T-helper 9 cell (primary cell): ENCODE data around the gene ALG8.
"Not testable (repeated sequence)": the region's sequence is repeated elsewhere in the genome, so short reads cannot be mapped to it uniquely, and the experiment has no call there.

Experiments used
- DNase-seq: peaks from one replicate; pipeline ENCODE4 v3.0.0-alpha.2; 2020

The ALG8 gene

GRCh38 chr11:78099666-78100065, 39.8 kb downstream of the ALG8 start:
- no peak for DNase-seq

- no peak for DNase-seq
Measured at GRCh38 chr11:78097666-78098385, 41.6 kb downstream of the ALG8 start.

- DNase-seq = no peak
Measured at GRCh38 chr11:78094250-78094649, 45.2 kb downstream of the ALG8 start.

- DNase-seq = not testable (repeated sequence)
Measured at GRCh38 chr11:78086521-78087074, 52.8 kb downstream of the ALG8 start.

- DNase-seq = no peak
Measured at GRCh38 chr11:78085972-78086371, 53.5 kb downstream of the ALG8 start.

GRCh38 chr11:78084506-78084905, 54.9 kb downstream of the ALG8 start:
- not testable (repeated sequence) for DNase-seq

GRCh38 chr11:78083021-78083420, 56.4 kb downstream of the ALG8 start:
- DNase-seq = no peak

GRCh38 chr11:78082146-78082545, 57.3 kb downstream of the ALG8 start:
- DNase-seq = no peak

GRCh38 chr11:78081583-78081982, 57.8 kb downstream of the ALG8 start:
- DNase-seq = no peak

- DNase-seq = no peak
Measured at GRCh38 chr11:78080818-78081495, 58.5 kb downstream of the ALG8 start.

GRCh38 chr11:78080084-78080817, 59.2 kb downstream of the ALG8 start:
- no peak for DNase-seq

- peak; percentile 52 for DNase-seq
Measured at GRCh38 chr11:78079232-78080083, 60.0 kb downstream of the ALG8 start, which contains the start of gene NDUFC2. Gene NDUFC2 (minus strand): TSS chr11:78079862. CDS start chr11:78079744, 118 bp downstream.

- no peak for DNase-seq
Measured at GRCh38 chr11:78078218-78079167, 60.9 kb downstream of the ALG8 start.

GRCh38 chr11:78077592-78077991, 61.8 kb downstream of the ALG8 start:
- not testable (repeated sequence) for DNase-seq

GRCh38 chr11:78076733-78077403, 62.6 kb downstream of the ALG8 start:
- DNase-seq = no peak

- DNase-seq = no peak
Measured at GRCh38 chr11:78074756-78075155, 64.7 kb downstream of the ALG8 start.

GRCh38 chr11:78072455-78072854, 67.0 kb downstream of the ALG8 start:
- DNase-seq = no peak

GRCh38 chr11:78071717-78072116, 67.7 kb downstream of the ALG8 start:
- DNase-seq = no peak

GRCh38 chr11:78070621-78071020, 68.8 kb downstream of the ALG8 start:
- no peak for DNase-seq

GRCh38 chr11:78069465-78069864, 70.0 kb downstream of the ALG8 start:
- no peak for DNase-seq

GRCh38 chr11:78067704-78068103, 71.7 kb downstream of the ALG8 start:
- DNase-seq = no peak
